Smooth muscle cell of the pulmonary artery (primary cell): Measurements from ENCODE around the gene ZNF514. TPM values are rescaled to one million over a fixed set of nuclear protein-coding genes. Genes with fewer than 3 reads are reported as not detected.

Experiments
- total RNA-seq: library from RNA; depleted of rRNA; stranded (reverse); fragments of >200 nt; gene quantifications from 2 replicates; pipeline ENCODE4 v1.2.3, GENCODE V29; 2014

ZNF514 gene
- 11.5 and 14.3 TPM in 2 replicates for total RNA-seq

DNA sequence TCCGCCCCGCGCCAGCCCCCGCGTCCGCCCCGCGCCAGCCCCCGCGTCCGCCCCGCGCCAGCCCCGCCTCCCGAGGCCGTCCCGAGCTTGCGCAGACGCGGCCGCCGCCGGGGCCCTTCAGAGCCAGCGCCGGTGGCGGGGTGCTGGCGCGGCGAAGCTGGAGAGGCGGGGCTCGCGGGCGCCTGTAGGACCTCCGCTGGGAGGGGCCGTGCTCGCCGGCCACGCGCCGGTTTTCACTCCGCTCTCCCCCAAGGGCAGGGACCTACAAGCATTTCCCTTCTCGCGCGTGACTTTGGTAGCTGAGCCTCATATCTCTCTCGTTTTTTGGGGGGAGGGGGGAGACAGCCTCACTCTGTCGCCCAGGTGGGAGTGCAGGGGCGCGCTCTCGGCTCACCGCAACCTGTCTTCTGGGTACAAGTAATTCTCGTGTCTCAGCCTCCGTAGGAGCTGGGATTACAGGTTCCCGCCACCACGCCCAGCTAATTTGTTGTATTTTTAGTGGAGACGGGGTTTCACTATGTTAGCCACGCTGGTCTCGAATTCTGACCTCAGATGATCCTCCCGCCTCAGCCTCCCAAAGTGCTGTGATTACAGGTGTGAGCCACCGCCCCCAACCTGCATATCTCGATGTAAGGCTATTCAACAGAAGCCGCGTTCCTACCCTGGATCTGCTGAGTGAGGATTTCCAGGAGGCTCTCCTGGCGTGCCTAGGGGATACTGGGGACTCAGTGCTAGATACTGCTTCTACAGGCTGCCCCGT is at the start of gene ZNF514:
Gene ZNF514, minus strand, starts transcription at position 159 of the 760 bp plus-strand sequence. CDS start 6,595 bp downstream, outside the sequence.

GRCh38 chr2:95207111-95207961 is 47.7 kb upstream of the ZNF514 start, which contains the start of gene ZNF892:
TSS of gene ZNF892 (plus strand) at chr2:95207521. CDS start at chr2:95207816, 295 bp downstream.

DNA sequence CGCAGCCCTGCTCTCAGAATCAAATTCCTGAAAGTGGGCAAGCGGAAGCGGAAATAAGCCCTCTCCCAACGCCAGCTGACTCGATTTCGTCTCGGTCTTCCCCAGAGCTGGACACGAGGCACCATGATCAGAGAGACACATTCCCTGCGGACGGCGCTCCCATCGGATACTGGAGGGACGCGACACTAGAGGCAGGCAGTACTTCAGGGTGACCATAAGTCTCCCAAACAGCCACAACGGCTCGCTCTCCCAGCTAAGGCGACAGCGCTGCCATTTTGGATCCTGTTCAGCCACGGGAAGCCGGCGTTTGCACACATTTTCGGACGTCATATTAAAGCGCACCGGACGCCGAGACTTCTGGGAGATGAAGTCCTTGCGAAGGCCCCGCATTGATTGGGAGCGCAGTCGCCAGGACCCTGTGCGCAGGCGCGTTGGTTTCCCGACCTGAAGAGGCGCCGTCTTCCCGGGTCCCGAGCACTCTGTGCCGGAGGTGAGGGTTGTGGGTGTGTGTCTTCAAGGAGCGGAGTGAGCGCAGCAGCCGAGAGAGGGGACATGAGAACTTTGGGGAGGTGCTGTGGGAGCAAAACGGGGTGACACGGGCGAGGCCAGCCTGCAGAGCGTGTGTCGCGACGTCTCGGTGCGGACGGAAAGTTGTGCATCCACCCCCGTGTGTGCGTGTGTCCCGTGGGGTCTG is 5.9 kb upstream of the ZNF514 start, which contains the start of gene ZNF2:
Gene ZNF2, plus strand, starts transcription at position 439 of the 694 bp plus-strand sequence. CDS start 10,418 bp downstream, outside the sequence.

GRCh38 chr2:95121407-95122196 is 38.0 kb downstream of the ZNF514 start, which contains the start of gene MRPS5:
TSS of gene MRPS5 (minus strand) at chr2:95121808. CDS start at chr2:95121791, 17 bp downstream.

Other genes with a start within 250 kb of the ZNF514 start
- not detected in 2 replicates for gene MAL, start 134.1 kb downstream of the ZNF514 start, total RNA-seq
- 32.6 and 39.5 TPM in 2 replicates for gene MRPS5, start 38.0 kb downstream of the ZNF514 start, total RNA-seq
- gene ZNF2, start 6.0 kb upstream of the ZNF514 start, total RNA-seq, result 10.6 and 11.1 TPM in 2 replicates
- gene ZNF892, start 47.7 kb upstream of the ZNF514 start, total RNA-seq, result 5.2 and 5.5 TPM in 2 replicates
- gene PROM2, start 114.6 kb upstream of the ZNF514 start, total RNA-seq, result 0.20 and 0.56 TPM in 2 replicates
- 0.65 and 2.0 TPM in 2 replicates for gene KCNIP3, start 137.5 kb upstream of the ZNF514 start, total RNA-seq
- gene FAHD2A, start 242.9 kb upstream of the ZNF514 start, total RNA-seq, result 19.4 and 26.5 TPM in 2 replicates